ENCODE results near the gene TTC9C.

GRCh38 chr11:62782753-62783152 lies 54.5 kb downstream of the TTC9C start:
- TF ChIP-seq, protein P1, sequence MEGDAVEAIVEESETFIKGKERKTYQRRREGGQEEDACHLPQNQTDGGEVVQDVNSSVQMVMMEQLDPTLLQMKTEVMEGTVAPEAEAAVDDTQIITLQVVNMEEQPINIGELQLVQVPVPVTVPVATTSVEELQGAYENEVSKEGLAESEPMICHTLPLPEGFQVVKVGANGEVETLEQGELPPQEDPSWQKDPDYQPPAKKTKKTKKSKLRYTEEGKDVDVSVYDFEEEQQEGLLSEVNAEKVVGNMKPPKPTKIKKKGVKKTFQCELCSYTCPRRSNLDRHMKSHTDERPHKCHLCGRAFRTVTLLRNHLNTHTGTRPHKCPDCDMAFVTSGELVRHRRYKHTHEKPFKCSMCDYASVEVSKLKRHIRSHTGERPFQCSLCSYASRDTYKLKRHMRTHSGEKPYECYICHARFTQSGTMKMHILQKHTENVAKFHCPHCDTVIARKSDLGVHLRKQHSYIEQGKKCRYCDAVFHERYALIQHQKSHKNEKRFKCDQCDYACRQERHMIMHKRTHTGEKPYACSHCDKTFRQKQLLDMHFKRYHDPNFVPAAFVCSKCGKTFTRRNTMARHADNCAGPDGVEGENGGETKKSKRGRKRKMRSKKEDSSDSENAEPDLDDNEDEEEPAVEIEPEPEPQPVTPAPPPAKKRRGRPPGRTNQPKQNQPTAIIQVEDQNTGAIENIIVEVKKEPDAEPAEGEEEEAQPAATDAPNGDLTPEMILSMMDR (conservative IDR thresholded peaks at IDR 0.05; ENCODE audit: low read length) = no peak
- no peak for TF ChIP-seq EZH2phosphoT487 (IDR thresholded peaks at IDR 0.05; ENCODE audit: borderline replicate concordance)

Measured in Loucy (cell line).